Myometrial cell (primary cell): ENCODE data around the gene SLC25A26. TPM values are rescaled to one million over a fixed set of nuclear protein-coding genes. Genes with fewer than 3 reads are reported as not detected.

Experiments used
- total RNA-seq: library from RNA; depleted of rRNA; stranded (reverse); fragments of >200 nt; gene quantifications from 2 replicates; pipeline ENCODE4 v1.2.3, GENCODE V29; 2015

The SLC25A26 gene
- 17.2 and 18.2 TPM in 2 replicates for total RNA-seq

GRCh38 chr3:66220602-66221377, at the start of gene SLC25A26:
Gene SLC25A26 (plus strand): TSS chr3:66221001. CDS start chr3:66221095, 94 bp downstream.

Other genes starting within 250 kb of the SLC25A26 start
- 2.5 and 3.7 TPM in 2 replicates for gene MAGI1, start 182.1 kb upstream of the SLC25A26 start, total RNA-seq